Measurements from ENCODE around the gene MRPL55. TPM values are rescaled to one million over a fixed set of nuclear protein-coding genes. Genes with fewer than 3 reads are reported as not detected.

The MRPL55 gene
- total RNA-seq, 1 experiment from 2014 or later = 57.1 TPM

DNA sequence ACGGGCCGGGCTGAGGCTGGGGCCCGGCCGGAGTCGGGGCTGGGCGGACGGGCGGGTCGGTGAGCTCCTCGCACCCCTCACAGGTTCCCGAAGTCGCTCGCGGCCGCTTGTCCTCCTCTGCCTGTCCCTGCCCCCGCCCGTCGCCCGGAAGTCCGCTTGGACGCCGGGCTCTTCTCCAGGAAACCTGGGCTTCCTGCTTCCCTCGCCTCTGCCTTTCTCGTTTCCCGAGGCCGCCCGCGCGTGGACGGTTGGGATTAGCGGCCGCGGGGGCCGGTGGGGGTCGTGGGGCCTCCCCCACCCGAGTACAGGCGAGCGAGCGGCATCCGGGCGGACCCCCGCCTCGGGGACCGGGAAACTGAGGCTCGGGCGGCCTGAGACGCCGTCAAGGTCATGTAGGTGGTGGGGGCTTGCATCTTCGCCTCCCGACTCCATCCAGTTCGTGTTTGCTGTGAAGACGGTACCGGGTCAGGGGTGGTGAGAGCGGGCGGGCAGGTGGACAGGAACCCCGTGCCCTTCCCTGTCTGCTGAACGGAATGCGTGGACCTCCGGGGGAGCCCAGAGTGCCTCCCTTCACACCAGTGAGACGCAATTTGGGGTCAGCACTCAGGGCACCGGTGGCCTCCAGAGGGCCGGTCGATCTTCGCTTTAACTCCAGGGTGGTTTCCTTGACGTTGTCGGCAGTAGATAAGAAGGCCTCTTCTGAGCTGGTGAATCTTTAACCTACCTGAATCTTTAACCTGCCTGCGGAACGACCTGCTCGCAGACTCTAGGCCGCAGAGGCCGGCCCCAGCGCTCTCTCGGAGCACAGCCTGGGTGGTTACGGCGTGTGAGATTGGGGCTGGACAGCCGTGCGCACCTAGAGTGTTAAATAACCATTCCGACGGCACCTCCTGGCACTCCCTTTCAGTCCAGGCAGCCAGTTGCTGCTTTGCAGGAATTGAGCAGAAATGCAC lies 25.9 kb downstream of the MRPL55 start:
- no peaks in the 10 kb centered on the region for H3K9me2 ChIP-seq (ENCODE audit: insufficient read depth)
- ChIA-PET POLR2A (interaction anchor here (1.2 kb wide), 2 partner anchors 15 to 24 kb away, joined by 3 read pairs; no protein-coding TSS in a partner anchor), RAD21 (ENCODE audit: low non-redundant PET in 1 of 2, low total read pairs in 2 of 2, uncharacterized antibody in 2 of 2, unreplicated experiment in 2 of 2) (interaction anchor here in 1 of 2 experiments (2.1 kb wide), 1 partner anchor 84 kb away, joined by 4 read pairs; no protein-coding TSS in a partner anchor), CTCF (interaction anchor here (1.5 kb wide), 1 partner anchor 19 kb away, joined by 4 read pairs; no protein-coding TSS in a partner anchor)
- TF ChIP-seq SIN3A (IDR thresholded peaks at IDR 0.05; ENCODE audit: low read depth) (0 out of 2 replicates have a peak, but pooled peaks have one; percentile 34), ZBTB33 (IDR thresholded peaks at IDR 0.05; ENCODE audit: extremely low read depth, insufficient replicate concordance, low read length) (no peak), POLR2A (IDR thresholded peaks at IDR 0.05; ENCODE audit: borderline replicate concordance, extremely low read depth, insufficient read depth, insufficient read length) (no peak), REST (IDR thresholded peaks at IDR 0.05; ENCODE audit: low read depth) (no peak), ATF3 (IDR thresholded peaks at IDR 0.05) (no peak), EZH2phosphoT487 (IDR thresholded peaks at IDR 0.05; ENCODE audit: borderline replicate concordance) (no peak), ZFX (IDR thresholded peaks at IDR 0.05) (peak; percentile 55)
- TF ChIP-seq, protein P1, sequence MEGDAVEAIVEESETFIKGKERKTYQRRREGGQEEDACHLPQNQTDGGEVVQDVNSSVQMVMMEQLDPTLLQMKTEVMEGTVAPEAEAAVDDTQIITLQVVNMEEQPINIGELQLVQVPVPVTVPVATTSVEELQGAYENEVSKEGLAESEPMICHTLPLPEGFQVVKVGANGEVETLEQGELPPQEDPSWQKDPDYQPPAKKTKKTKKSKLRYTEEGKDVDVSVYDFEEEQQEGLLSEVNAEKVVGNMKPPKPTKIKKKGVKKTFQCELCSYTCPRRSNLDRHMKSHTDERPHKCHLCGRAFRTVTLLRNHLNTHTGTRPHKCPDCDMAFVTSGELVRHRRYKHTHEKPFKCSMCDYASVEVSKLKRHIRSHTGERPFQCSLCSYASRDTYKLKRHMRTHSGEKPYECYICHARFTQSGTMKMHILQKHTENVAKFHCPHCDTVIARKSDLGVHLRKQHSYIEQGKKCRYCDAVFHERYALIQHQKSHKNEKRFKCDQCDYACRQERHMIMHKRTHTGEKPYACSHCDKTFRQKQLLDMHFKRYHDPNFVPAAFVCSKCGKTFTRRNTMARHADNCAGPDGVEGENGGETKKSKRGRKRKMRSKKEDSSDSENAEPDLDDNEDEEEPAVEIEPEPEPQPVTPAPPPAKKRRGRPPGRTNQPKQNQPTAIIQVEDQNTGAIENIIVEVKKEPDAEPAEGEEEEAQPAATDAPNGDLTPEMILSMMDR (IDR thresholded peaks at IDR 0.05 in 2 of 3, conservative IDR thresholded peaks at IDR 0.05 in 1 of 3; ENCODE audit: borderline replicate concordance in 1 of 3, insufficient read depth in 1 of 3, low read depth in 2 of 3, low read length in 2 of 3) = no peak
- TF ChIP-seq, protein P2, sequence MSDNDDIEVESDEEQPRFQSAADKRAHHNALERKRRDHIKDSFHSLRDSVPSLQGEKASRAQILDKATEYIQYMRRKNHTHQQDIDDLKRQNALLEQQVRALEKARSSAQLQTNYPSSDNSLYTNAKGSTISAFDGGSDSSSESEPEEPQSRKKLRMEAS (IDR thresholded peaks at IDR 0.05) = no peak
- no peaks in the 10 kb centered on the region for H3K9me3 ChIP-seq (ENCODE audit: control insufficient read depth in 1 of 2, insufficient read depth in 1 of 2, low read depth in 1 of 2, low read length in 2 of 2)
- no TSS peak for BruUV-seq (replicated peaks)
- H3K4me1 ChIP-seq (ENCODE audit: control insufficient read depth in 1 of 2, insufficient read depth in 2 of 2, low read length in 2 of 2) = peaks cover 11 to 51% of the 10 kb centered on the region in 2 experiments
- peak overlapping the region; percentile 92 for H3K27ac ChIP-seq (ENCODE audit: low read depth, low read length)
- H2AFZ ChIP-seq (ENCODE audit: low read depth, low read length, poor library complexity, severe bottlenecking) = no peak overlapping the region
- peak overlapping the region; percentile 94 to 99 for H3K4me3 ChIP-seq (replicated peaks in 1 of 2; ENCODE audit: low read depth in 1 of 2, low read length in 2 of 2)
- intact Hi-C loops (cut with micrococcal nuclease) = no loop called here
- H3K79me2 ChIP-seq (ENCODE audit: insufficient read depth, low read length) = peaks cover 89% of the 10 kb centered on the region
- H4K20me1 ChIP-seq (ENCODE audit: insufficient read depth) = peaks cover 35% of the 10 kb centered on the region
- no peaks in the 10 kb centered on the region for H3K27me3 ChIP-seq (ENCODE audit: insufficient read depth, low read length)
- peak overlapping the region; percentile 96 for H3K4me2 ChIP-seq (ENCODE audit: low read length)
- DNase-seq (ENCODE audit: low read depth, low spot score) (no peak), ATAC-seq (peak; percentile 24)
- peak overlapping the region; percentile 100 for H3K9ac ChIP-seq (ENCODE audit: low read length)
- peaks cover 0 to 25% of the 10 kb centered on the region in 2 experiments; a peak in 1 of 4 replicates for H3K36me3 ChIP-seq (ENCODE audit: control insufficient read depth in 1 of 2, insufficient read depth in 2 of 2, low read length in 2 of 2)

Measured in HCT116 (cell line).